Thyroid gland (tissue), 4 donors: ENCODE measurements around the gene DENND1A.
"Not testable (repeated sequence)": the region's sequence is repeated elsewhere in the genome, so short reads cannot be mapped to it uniquely, and the experiment has no call there.

ENCODE experiments used
- CTCF ChIP-seq, 6 experiments: fragments of 200-600 bp in 3 of 6; fragments of 450-650 bp in 3 of 6; sonication (generic) in 3 of 6; IDR thresholded peaks; one replicate each; pipeline ENCODE4 v1.5.1; 2016 to 2019; ENCODE audit warnings: antibody characterized with exemption in 6 of 6, mild to moderate bottlenecking in 2 of 6, inconsistent platforms in 1 of 6, moderate library complexity in 1 of 6
- POLR2A ChIP-seq, 2 donors: fragments of 450-650 bp; IDR thresholded peaks; one replicate each; pipeline ENCODE4 v1.6.1; 2017; ENCODE audit warnings: antibody characterized with exemption in 2 of 2, mild to moderate bottlenecking in 2 of 2, moderate library complexity in 1 of 2

- not testable (repeated sequence) for TF ChIP-seq CTCF, POLR2A (IDR thresholded peaks at IDR 0.05)
Measured at GRCh38 chr9:123728571-123728970, 201.4 kb downstream of the DENND1A start.
